H1 (cell line): ENCODE measurements around the gene NAXE. TPM values are rescaled to one million over a fixed set of nuclear protein-coding genes. Genes with fewer than 3 reads are reported as not detected.

Experiments used
- CHD7 ChIP-seq: fragments of 300-600 bp; sonication (generic); IDR thresholded peaks from 2 replicates; pipeline ENCODE4 v1.7.1; 2012; ENCODE audit warnings: low read length, moderate library complexity, mild to moderate bottlenecking, inconsistent platforms; ENCODE audit not compliant: insufficient replicate concordance
- GABPA ChIP-seq: IDR thresholded peaks from 2 replicates; pipeline ENCODE4 v1.6.1; 2011; ENCODE audit warnings: mild to moderate bottlenecking, low read length, moderate library complexity, borderline replicate concordance; ENCODE audit not compliant: insufficient read depth
- RNF2 ChIP-seq: fragments of 200-900, 300-1000 bp; sonication (generic); IDR thresholded peaks from 2 replicates; pipeline ENCODE4 v1.7.1; 2016; ENCODE audit warnings: borderline replicate concordance, low read depth, mild to moderate bottlenecking, antibody characterized with exemption, low read length; ENCODE audit not compliant: poor library complexity, severe bottlenecking; ENCODE audit errors: missing control alignments
- SAP30 ChIP-seq: fragments of 300-600 bp; sonication (generic); IDR thresholded peaks from 2 replicates; pipeline ENCODE4 v1.7.1; 2012; ENCODE audit warnings: low read length, moderate library complexity, mild to moderate bottlenecking, inconsistent platforms; ENCODE audit not compliant: insufficient read depth, insufficient replicate concordance
- ZNF274 ChIP-seq: IDR thresholded peaks from 2 replicates; pipeline ENCODE4 v1.7.0; 2012; ENCODE audit warnings: low read length, borderline replicate concordance; ENCODE audit errors: extremely low read depth
- polyA plus RNA-seq, 7 experiments: library from polyadenylated mRNA; depleted of rRNA in 3 of 7; stranded (reverse) in 5 of 7; unstranded in 2 of 7; fragments of >200 nt in 5 of 7; fragments of 200-250 nt in 2 of 7; gene quantifications; 1 replicate in 5 of 7; 2 replicates in 1 of 7; 4 replicates in 1 of 7; pipeline versions ENCODE4 v1.2.1 to v1.2.3, GENCODE V29; 2011 to 2013; ENCODE audit warnings: missing spikeins in 2 of 7, mixed read lengths in 2 of 7
- total RNA-seq: library from RNA; stranded (reverse); fragmentation: NEBNext Ultra II Directional; extraction: Animal tissue kit (Norgen Biotek cat#: 25700); gene quantifications from 2 replicates; pipeline ENCODE4 v1.2.1, GENCODE V29; 2021

Gene NAXE
- total and polyA plus RNA-seq, 2 of the 8 experiments (the other 6 are each of a cell fraction or from before 2014, with no cell fraction given): 73.1 to 74.3 TPM

- TF ChIP-seq CHD7: no peak
- TF ChIP-seq ZNF274: no peak
- no peak for TF ChIP-seq SAP30
- no peak for TF ChIP-seq GABPA
- no peak for TF ChIP-seq RNF2
Measured at GRCh38 chr1:156584813-156585212, 6.8 kb upstream of the NAXE start (continued).
